AML-193 (cell line): ENCODE measurements around the gene SLC1A1.
A peak's percentile ranks its signal among the peaks of the same experiment; 100 is the strongest.

Experiments
- DNase-seq, 2 experiments: peaks; one replicate each; lab custom pipeline; 2025; lab: John Stamatoyannopoulos, UW

SLC1A1 gene

GRCh38 chr9:4618700-4619099 lies 128.4 kb downstream of the SLC1A1 start:
- peak in 1 of 2 experiments; percentile 8 for DNase-seq

DNA sequence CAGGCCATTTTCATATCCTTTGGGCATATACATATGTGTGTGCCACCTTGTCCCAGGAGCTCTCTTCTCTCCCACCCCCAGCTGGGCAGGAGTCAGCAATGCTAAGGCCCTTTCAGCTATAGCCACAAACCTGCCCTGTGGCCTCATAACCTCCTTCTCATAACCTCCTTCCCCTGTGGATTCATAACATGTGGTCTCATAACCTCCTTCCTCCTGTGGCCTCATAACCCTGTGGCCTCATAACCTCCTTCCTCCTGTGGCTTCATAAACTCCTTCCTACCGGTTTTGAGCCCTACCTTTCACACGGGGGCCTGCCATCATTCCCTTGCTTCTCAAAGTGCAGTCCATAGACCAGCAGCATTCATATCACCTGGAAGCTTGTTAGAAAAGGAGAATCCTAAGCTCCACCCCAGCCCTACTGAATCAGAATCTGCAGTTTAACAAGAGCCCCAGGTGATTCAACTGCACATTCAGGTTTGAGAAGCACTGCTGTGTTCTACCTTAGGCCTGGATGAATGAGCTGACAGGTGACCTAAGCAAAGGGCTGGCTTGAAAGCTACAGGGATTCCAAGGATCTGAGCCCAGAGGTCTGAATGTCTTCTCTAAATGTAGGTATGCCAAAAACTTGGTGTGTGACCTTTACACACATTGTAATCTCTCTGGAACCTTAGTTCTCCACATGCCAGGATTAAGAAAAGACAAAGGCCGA lies 129.9 kb downstream of the SLC1A1 start:
- DNase-seq, result peak in 1 of 2 experiments; percentile 6

DNA sequence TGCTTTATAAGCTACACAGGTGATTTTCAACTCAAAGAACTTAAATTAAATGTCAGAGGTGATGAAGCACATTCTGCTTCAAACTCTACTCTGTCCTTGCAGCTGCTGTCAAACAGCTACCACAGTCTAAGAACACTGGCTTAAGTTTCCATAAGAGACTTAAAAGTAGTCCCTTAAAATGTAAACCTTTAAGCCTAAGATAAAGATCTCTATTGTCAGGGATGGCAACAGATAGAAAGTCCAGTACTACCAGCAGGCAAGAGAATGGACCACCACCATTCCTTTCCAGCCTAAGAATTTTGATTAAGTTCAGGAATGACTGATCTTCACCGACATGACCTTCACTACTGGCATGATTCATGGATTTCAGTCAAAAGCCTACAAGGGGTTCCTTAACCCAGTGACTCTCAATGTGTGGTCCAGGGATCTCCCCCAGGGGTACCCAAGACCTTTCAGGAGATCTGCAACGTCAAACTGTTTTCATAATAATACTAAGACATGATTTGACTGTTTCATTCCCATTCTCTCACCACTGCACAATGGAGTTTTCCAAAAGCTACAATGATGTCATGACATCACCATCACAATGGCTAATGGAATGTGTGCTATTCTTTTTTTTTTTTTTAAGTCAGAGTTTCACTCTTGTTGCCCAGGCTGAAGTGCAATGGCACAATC lies 130.8 kb downstream of the SLC1A1 start:
- no peak for DNase-seq

DNA sequence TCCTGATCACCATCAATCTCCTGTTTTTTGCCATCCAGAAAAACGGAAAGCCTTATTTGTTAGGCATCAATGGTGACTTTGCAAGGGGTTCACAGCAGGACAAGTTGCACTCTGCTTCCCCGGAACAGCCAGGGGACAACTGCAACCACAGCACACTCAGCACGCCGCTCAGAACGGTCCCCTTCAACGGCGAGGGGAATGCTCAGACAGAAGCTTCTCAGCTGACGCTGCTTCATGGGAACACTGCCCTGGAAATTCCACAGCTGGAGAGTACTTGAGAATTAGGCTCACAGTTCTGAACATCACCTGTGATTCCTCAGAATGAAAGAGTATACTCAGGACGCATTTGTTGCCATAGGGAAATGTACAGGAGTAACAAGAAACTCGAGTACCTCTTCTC lies 131.7 kb downstream of the SLC1A1 start:
- no peak for DNase-seq

DNA sequence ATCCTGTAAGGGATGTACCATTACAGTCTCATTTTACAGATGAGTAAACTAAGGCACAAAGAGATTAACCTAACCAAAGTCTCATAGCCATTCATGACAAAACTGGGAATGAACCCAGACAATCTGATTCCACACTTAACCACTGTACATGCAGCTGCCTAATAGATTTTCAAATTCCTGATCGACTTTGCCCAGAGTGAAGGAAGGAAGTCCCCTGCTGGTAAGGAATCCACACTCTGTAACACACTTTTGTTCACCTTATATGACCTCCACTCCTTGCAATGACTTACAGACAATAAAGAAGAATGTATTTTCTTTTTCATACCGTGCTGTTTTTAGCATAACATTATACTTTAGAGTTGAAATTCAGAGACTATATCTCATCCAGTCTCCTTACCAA lies 140.6 kb downstream of the SLC1A1 start:
- no peak for DNase-seq
